ENCODE results near the gene FOXC1. TPM values are rescaled to one million over a fixed set of nuclear protein-coding genes. Genes with fewer than 3 reads are reported as not detected.

FOXC1 gene
- polyA plus RNA-seq, 1 experiment, result 7.8 TPM

GRCh38 chr6:1625794-1626435 is 16.2 kb downstream of the FOXC1 start:
- ChIA-PET CTCF (interaction anchor here (2.6 kb wide), 1 partner anchor 15 kb away, joined by 9 read pairs; no protein-coding TSS in a partner anchor), POLR2A (no interaction called here)
- DNase-seq (ENCODE audit: low read depth), result no peak
- H3K36me3 ChIP-seq (ENCODE audit: control insufficient read depth, insufficient read depth, low read length), result no peaks in the 10 kb centered on the region
- 0 out of 2 replicates have a peak, but pooled peaks cover 3% of the 10 kb centered on the region for H3K27me3 ChIP-seq (ENCODE audit: control insufficient read depth, insufficient read depth, low read length)
- H3K4me3 ChIP-seq (ENCODE audit: low read depth, low read length), result no peak overlapping the region
- TF ChIP-seq CTCF (IDR thresholded peaks at IDR 0.05; ENCODE audit: insufficient read depth, low read depth, low read length), result no peak

- ChIA-PET CTCF (interaction anchor here (1.2 to 2.6 kb wide), 2 partner anchors 15 kb away, joined by 3 to 9 read pairs; no protein-coding TSS in a partner anchor), POLR2A (no interaction called here)
- DNase-seq (ENCODE audit: low read depth), result no peak
- Histone ChIP-seq H3K36me3 (ENCODE audit: control insufficient read depth, insufficient read depth, low read length) (no peaks in the 10 kb centered on the region), H3K4me3 (ENCODE audit: low read depth, low read length) (no peak overlapping the region), H3K27me3 (ENCODE audit: control insufficient read depth, insufficient read depth, low read length) (0 out of 2 replicates have a peak, but pooled peaks cover 3% of the 10 kb centered on the region)
- no peak for TF ChIP-seq CTCF (IDR thresholded peaks at IDR 0.05; ENCODE audit: insufficient read depth, low read depth, low read length)
Observed at GRCh38 chr6:1626481-1626880, 16.8 kb downstream of the FOXC1 start.

GRCh38 chr6:1627827-1628560 is 18.3 kb downstream of the FOXC1 start:
- 0 out of 2 replicates have a peak, but pooled peaks cover 3% of the 10 kb centered on the region for H3K27me3 ChIP-seq (ENCODE audit: control insufficient read depth, insufficient read depth, low read length)
- DNase-seq (ENCODE audit: low read depth), result no peak
- H3K4me3 ChIP-seq (ENCODE audit: low read depth, low read length), result no peak overlapping the region
- H3K36me3 ChIP-seq (ENCODE audit: control insufficient read depth, insufficient read depth, low read length), result no peaks in the 10 kb centered on the region
- POLR2A ChIA-PET, result no interaction called here
- no peak for TF ChIP-seq CTCF (IDR thresholded peaks at IDR 0.05; ENCODE audit: insufficient read depth, low read depth, low read length)
- CTCF ChIA-PET, result interaction anchor here (0.8 to 1.7 kb wide), 3 partner anchors 17 to 60 kb away, joined by 3 to 4 read pairs (median 3); no protein-coding TSS in a partner anchor

- Histone ChIP-seq H3K27me3 (ENCODE audit: control insufficient read depth, insufficient read depth, low read length) (0 out of 2 replicates have a peak, but pooled peaks cover 3% of the 10 kb centered on the region), H3K4me3 (ENCODE audit: low read depth, low read length) (no peak overlapping the region), H3K36me3 (ENCODE audit: control insufficient read depth, insufficient read depth, low read length) (no peaks in the 10 kb centered on the region)
- POLR2A ChIA-PET, result no interaction called here
- DNase-seq (ENCODE audit: low read depth), result no peak
- TF ChIP-seq CTCF (IDR thresholded peaks at IDR 0.05; ENCODE audit: insufficient read depth, low read depth, low read length), result no peak
- CTCF ChIA-PET, result interaction anchor here (1.5 to 1.7 kb wide), 2 partner anchors 43 to 57 kb away, joined by 4 read pairs; no protein-coding TSS in a partner anchor
Observed at GRCh38 chr6:1629316-1629715, 19.6 kb downstream of the FOXC1 start.

GRCh38 chr6:1630212-1630770 is 20.6 kb downstream of the FOXC1 start:
- CTCF ChIA-PET, result interaction anchor here (1.5 kb wide), 1 partner anchor 56 kb away, joined by 4 read pairs; no protein-coding TSS in a partner anchor
- H3K27me3 ChIP-seq (ENCODE audit: control insufficient read depth, insufficient read depth, low read length), result 0 out of 2 replicates have a peak, but pooled peaks cover 1% of the 10 kb centered on the region
- no peak for DNase-seq (ENCODE audit: low read depth)
- TF ChIP-seq CTCF (IDR thresholded peaks at IDR 0.05; ENCODE audit: insufficient read depth, low read depth, low read length), result no peak
- no peaks in the 10 kb centered on the region for H3K36me3 ChIP-seq (ENCODE audit: control insufficient read depth, insufficient read depth, low read length)
- H3K4me3 ChIP-seq (ENCODE audit: low read depth, low read length), result no peak overlapping the region
- POLR2A ChIA-PET, result no interaction called here
